GM12874 (cell line): ENCODE results near the gene EFCAB12.

ENCODE experiments used
- CTCF ChIP-seq: IDR thresholded peaks from 2 replicates; pipeline ENCODE4 v1.5.1; 2011; ENCODE audit warnings: low read depth, mild to moderate bottlenecking, control low read depth, low read length, moderate library complexity; ENCODE audit not compliant: insufficient read depth

The EFCAB12 gene

GRCh38 chr3:129418041-129418973 is 10.1 kb downstream of the EFCAB12 start:
- TF ChIP-seq CTCF = no peak

GRCh38 chr3:129417326-129417725 is 11.1 kb downstream of the EFCAB12 start:
- TF ChIP-seq CTCF = no peak

- no peak for TF ChIP-seq CTCF
Measured at GRCh38 chr3:129416415-129416814, 12.0 kb downstream of the EFCAB12 start.

GRCh38 chr3:129415830-129416229 is 12.6 kb downstream of the EFCAB12 start:
- no peak for TF ChIP-seq CTCF

GRCh38 chr3:129415378-129415777 is 13.1 kb downstream of the EFCAB12 start:
- TF ChIP-seq CTCF = no peak

GRCh38 chr3:129413687-129414506 is 14.5 kb downstream of the EFCAB12 start:
- TF ChIP-seq CTCF = no peak

GRCh38 chr3:129412542-129413198 is 15.8 kb downstream of the EFCAB12 start:
- no peak for TF ChIP-seq CTCF
